Activated CD4-positive, alpha-beta memory T cell treated with anti-CD3 and anti-CD28 coated beads, Interleukin-2, amount 10 ng/mL, durations not matched to agents 7 days and 5 days (primary cell): Measurements from ENCODE around the gene SUFU. TPM values are rescaled to one million over a fixed set of nuclear protein-coding genes. Genes with fewer than 3 reads are reported as not detected.
"Not testable (repeated sequence)": the region's sequence is repeated elsewhere in the genome, so short reads cannot be mapped to it uniquely, and the experiment has no call there.

Experiments used
- CTCF ChIA-PET: fragments of 350-600 bp; sonication (Branson Sonifier 250); formaldehyde crosslinking; loops from one replicate; lab custom pipeline; 2021; ENCODE audit warnings: antibody characterized with exemption, inconsistent platforms; lab: Charles Lee
- POLR2A ChIA-PET: fragments of 350-600 bp; sonication (Branson Sonifier 250); formaldehyde crosslinking; loops from one replicate; lab custom pipeline; 2021; ENCODE audit warnings: antibody characterized with exemption; lab: Charles Lee
- DNase-seq: peaks from one replicate; pipeline ENCODE4 v3.0.0-alpha.2; 2020
- H3K27ac Mint-ChIP-seq: one replicate; pipeline ENCODE4 v1.8.0; 2021; ENCODE audit warnings: mild to moderate bottlenecking, mixed read lengths
- H3K27me3 Mint-ChIP-seq: one replicate; pipeline ENCODE4 v1.8.0; 2021; ENCODE audit warnings: mixed read lengths
- H3K36me3 Mint-ChIP-seq: one replicate; pipeline ENCODE4 v1.8.0; 2021; ENCODE audit warnings: low read depth, mixed read lengths
- H3K4me1 Mint-ChIP-seq: one replicate; pipeline ENCODE4 v1.8.0; 2021; ENCODE audit warnings: mixed read lengths
- H3K4me3 Mint-ChIP-seq: one replicate; pipeline ENCODE4 v1.8.0; 2021; ENCODE audit warnings: mild to moderate bottlenecking, mixed read lengths
- H3K9me3 Mint-ChIP-seq: one replicate; pipeline ENCODE4 v1.8.0; 2021; ENCODE audit warnings: mixed read lengths
- total RNA-seq, 2 experiments: library from RNA; stranded (reverse); gene quantifications; one replicate each; pipeline ENCODE4 v1.2.3, GENCODE V29; 2021

Gene SUFU
- total RNA-seq, 2 experiments from 2014 or later = 18.0 to 19.6 TPM

DNA sequence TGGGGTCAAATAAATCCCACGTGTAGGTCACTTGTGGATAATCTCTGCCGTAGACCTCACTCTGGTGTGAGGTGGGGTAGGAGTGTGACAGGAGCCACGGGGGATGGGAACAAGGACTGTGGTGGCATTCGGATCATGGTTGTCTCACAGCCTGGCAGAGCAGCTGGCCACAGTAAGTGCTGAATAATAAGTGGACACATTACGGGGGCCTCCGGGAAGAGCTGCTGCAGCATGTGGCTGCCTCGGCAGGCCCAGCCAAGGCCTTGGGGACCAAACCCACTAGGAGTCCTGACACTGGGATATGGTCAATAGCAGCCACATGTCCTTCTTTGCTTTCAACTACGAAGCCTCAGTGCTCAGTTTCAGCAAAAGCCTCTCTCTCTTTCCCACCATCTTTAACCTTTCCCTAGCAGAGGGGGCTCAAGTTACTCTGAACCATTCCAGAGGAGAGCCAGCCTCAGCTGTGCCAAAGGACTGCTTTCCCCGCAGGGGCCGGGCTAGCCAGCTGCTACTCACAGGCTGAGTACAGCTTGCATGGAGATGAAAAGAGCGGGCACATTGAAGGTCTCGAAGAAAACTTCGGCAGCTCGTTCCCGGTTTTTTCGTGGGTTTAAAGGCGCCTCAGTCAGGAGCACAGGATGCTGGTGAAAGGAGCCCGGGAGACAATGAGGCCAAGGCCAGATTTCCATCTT is 18.5 kb upstream of the SUFU start:
- no peak for DNase-seq
- Mint-ChIP-seq H3K4me1 (no peaks in the 10 kb centered on the region), H3K27me3 (no peaks in the 10 kb centered on the region), H3K9me3 (no peaks in the 10 kb centered on the region), H3K27ac (no peak overlapping the region), H3K4me3 (no peak overlapping the region), H3K36me3 (peaks cover 77% of the 10 kb centered on the region)
- ChIA-PET POLR2A (no interaction called here), CTCF (interaction anchor here (1.0 to 1.2 kb wide), 2 partner anchors 94 to 99 kb away, joined by 3 read pairs; no protein-coding TSS in a partner anchor)

DNA sequence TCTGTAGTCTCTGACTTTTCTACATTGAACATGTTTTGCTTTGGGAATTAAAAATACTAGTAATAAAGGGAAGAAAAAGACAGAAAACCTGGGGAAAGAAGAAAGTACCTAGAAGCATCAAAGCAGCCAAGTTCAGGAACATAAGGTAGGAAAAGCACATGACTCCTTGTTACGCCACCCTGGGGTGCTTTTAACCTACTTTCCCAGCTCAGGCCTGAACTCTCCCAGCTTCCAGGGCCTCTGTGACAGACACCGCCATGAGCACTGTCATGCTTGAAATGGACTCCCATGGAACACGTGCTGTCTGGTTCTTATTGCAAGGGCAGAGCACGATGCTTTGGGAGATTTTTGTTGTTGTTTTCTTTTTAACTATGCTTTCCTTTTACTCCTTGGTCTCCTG is 12.6 kb upstream of the SUFU start:
- Mint-ChIP-seq H3K36me3 (peaks cover 38% of the 10 kb centered on the region), H3K4me3 (no peak overlapping the region), H3K9me3 (no peaks in the 10 kb centered on the region), H3K4me1 (peaks cover 18% of the 10 kb centered on the region), H3K27ac (no peak overlapping the region), H3K27me3 (no peaks in the 10 kb centered on the region)
- DNase-seq = no peak
- ChIA-PET CTCF (interaction anchor here (0.7 to 1.4 kb wide), 2 partner anchors 11 to 13 kb away, joined by 4 to 5 read pairs; partner anchors contain the start of genes ACTR1A and SUFU), POLR2A (no interaction called here)

DNA sequence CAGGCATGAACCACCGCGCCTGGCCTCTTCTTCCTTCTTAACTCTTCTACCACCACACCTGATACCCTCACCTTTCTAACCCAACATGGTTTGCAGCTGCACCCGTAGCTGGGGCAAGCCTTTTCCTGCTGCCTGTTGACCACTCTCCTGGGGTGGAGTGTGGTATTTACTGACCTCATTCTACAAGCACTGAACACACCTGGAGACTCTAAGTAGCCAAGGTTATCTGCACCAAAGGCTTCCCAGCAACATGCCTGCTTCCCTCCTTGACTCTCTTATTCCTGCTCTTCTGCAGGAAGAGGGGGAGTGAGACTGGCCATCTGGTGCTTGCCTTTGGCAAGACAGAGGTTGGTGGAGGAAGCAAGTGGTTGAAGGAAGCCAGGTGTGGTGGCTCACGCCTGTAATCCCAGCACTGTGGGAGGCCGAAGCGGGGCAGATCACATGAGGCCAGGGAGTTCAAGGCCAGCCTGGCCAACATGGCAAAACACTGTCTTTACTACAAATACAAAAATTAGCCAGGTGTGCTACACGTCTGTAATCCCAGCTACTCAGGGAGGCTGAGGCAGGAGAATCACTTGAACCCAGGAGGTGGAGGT is 11.3 kb upstream of the SUFU start:
- ChIA-PET CTCF (interaction anchor here (0.8 kb wide), 1 partner anchor 91 kb away, joined by 4 read pairs; no protein-coding TSS in a partner anchor), POLR2A (no interaction called here)
- Mint-ChIP-seq H3K27ac (no peak overlapping the region), H3K36me3 (peaks cover 32% of the 10 kb centered on the region), H3K9me3 (no peaks in the 10 kb centered on the region), H3K4me1 (peaks cover 18% of the 10 kb centered on the region), H3K4me3 (no peak overlapping the region), H3K27me3 (no peaks in the 10 kb centered on the region)
- DNase-seq = no peak

DNA sequence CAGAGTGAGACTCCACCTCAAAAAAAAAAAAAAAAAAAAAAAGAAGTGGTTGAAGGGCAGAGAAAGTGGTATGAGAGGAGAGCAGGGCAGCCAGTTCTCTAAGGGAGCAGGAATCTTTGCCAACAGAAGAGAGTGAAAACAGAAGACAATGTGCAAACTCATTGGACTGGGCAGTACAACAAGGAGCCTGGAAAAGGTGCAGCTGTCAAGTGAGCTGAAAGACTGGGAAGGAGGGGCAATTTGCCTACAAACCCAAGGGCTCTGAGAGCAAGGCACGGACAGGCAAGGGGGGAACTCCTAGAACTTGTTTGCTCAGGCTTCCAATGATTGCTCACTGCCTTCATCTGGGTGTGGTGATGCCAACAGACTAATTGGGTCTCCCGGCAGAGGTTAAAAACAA is 10.8 kb upstream of the SUFU start:
- CTCF ChIA-PET = interaction anchor here (0.8 kb wide), 1 partner anchor 91 kb away, joined by 4 read pairs; no protein-coding TSS in a partner anchor
- POLR2A ChIA-PET = no interaction called here
- no peak for DNase-seq
- Mint-ChIP-seq H3K4me3 (no peak overlapping the region), H3K9me3 (no peaks in the 10 kb centered on the region), H3K4me1 (peaks cover 19% of the 10 kb centered on the region), H3K27ac (no peak overlapping the region), H3K27me3 (no peaks in the 10 kb centered on the region), H3K36me3 (peaks cover 29% of the 10 kb centered on the region)

DNA sequence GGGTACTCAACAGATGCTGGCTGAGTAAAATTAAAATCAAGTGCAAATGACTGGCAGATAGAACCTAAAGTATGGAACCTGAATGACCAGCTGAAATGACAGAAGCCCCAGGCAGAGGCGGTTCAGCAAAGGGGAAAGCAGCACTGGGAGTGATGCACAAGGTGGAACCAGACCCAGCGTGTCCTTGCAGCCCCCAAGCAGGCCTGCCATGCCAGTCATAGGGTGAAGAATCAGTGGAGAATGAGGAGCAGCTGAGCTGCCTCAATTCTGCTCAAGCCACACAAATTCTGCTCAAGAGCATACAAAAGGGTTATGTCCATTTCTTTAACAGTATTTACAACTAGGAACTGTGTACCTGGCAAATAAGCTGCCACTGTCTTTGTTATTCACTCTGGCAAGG is 10.0 kb upstream of the SUFU start:
- no peak overlapping the region for H3K27ac Mint-ChIP-seq
- no peaks in the 10 kb centered on the region for H3K27me3 Mint-ChIP-seq
- DNase-seq = no peak
- POLR2A ChIA-PET = no interaction called here
- peaks cover 21% of the 10 kb centered on the region for H3K4me1 Mint-ChIP-seq
- peaks cover 26% of the 10 kb centered on the region for H3K36me3 Mint-ChIP-seq
- CTCF ChIA-PET = no interaction called here
- no peaks in the 10 kb centered on the region for H3K9me3 Mint-ChIP-seq
- no peak overlapping the region for H3K4me3 Mint-ChIP-seq

DNA sequence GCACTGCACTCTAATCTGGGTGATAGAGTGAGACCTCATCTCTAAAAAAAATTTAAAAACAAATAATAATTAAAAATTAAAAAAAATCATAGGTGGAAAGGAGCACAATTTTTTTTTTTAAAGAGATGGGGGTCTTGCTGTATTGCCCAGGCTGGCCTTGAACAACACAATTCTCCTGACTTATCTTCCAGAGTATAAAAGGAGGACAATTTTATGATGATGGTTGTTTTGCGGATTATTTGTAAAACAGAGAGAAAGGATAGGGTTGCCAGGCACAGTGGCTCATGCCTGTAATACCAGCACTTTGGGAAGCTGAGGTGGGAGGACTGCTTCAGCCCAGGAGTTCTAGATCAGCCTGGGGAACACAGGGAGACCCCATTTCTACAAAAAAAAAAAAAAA is 6.2 kb upstream of the SUFU start:
- H3K27me3 Mint-ChIP-seq = no peaks in the 10 kb centered on the region
- H3K4me1 Mint-ChIP-seq = peaks cover 31% of the 10 kb centered on the region
- H3K27ac Mint-ChIP-seq = no peak overlapping the region
- H3K9me3 Mint-ChIP-seq = no peaks in the 10 kb centered on the region
- H3K4me3 Mint-ChIP-seq = no peak overlapping the region
- POLR2A ChIA-PET = interaction anchor here (0.6 to 1.3 kb wide), 3 partner anchors 10 to 77 kb away, joined by 3 read pairs; partner anchors contain the start of gene FBXL15
- CTCF ChIA-PET = interaction anchor here (1.6 kb wide), 1 partner anchor 86 kb away, joined by 9 read pairs; no protein-coding TSS in a partner anchor
- peaks cover 21% of the 10 kb centered on the region for H3K36me3 Mint-ChIP-seq
- no peak for DNase-seq

DNA sequence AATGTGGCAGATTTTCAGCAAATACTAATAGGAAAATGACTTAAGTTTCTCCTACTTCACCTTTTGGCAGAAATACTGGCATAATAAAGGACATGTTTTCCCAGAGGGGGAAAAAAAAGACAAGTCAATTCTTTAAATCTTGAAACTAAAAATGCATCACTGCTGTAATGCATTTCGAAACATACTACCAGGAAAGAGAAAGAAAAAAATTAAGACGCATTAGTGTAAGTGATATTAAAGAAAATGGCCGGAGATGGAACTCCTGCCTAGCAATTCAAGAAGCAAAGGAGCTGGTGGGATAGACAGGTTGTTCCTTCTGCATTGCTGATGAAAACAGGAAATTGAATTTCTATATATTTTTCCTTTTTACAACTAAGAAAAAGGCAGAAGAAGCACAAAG is 4.4 kb upstream of the SUFU start:
- Mint-ChIP-seq H3K4me1 (peaks cover 18% of the 10 kb centered on the region), H3K36me3 (peaks cover 14% of the 10 kb centered on the region), H3K27me3 (no peaks in the 10 kb centered on the region), H3K9me3 (no peaks in the 10 kb centered on the region), H3K4me3 (no peak overlapping the region), H3K27ac (no peak overlapping the region)
- POLR2A ChIA-PET = interaction anchor here (0.9 kb wide), 1 partner anchor 47 kb away, joined by 4 read pairs; no protein-coding TSS in a partner anchor
- no peak for DNase-seq
- CTCF ChIA-PET = interaction anchor here (1.6 kb wide), 1 partner anchor 84 kb away, joined by 9 read pairs; no protein-coding TSS in a partner anchor

DNA sequence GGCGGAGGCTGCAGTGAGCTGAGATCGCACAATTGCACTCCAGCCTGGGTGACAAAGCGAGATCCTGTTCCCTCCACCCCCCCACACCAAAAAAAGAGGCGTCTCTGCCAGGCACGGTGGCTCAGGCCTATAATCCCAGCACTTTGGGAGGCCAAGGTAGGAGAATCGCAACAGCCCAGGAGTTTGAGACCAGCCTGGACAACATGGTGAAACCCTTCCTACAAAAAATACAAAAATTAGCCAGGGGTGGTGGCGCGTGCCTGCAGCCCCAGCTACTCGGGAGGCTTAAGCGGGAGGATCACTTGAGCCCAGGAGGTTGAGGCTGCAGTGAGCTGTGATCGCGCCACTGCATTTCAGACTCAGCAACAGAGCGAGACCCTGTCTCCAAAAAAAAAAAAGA is 3.1 kb upstream of the SUFU start:
- H3K9me3 Mint-ChIP-seq, H3K27me3 Mint-ChIP-seq: not testable (repeated sequence)
- POLR2A ChIA-PET = interaction anchor here (1.0 to 5.5 kb wide), 4 partner anchors 22 to 145 kb away, joined by 3 to 32 read pairs (median 12); partner anchors contain the start of genes C10orf95 and TRIM8

DNA sequence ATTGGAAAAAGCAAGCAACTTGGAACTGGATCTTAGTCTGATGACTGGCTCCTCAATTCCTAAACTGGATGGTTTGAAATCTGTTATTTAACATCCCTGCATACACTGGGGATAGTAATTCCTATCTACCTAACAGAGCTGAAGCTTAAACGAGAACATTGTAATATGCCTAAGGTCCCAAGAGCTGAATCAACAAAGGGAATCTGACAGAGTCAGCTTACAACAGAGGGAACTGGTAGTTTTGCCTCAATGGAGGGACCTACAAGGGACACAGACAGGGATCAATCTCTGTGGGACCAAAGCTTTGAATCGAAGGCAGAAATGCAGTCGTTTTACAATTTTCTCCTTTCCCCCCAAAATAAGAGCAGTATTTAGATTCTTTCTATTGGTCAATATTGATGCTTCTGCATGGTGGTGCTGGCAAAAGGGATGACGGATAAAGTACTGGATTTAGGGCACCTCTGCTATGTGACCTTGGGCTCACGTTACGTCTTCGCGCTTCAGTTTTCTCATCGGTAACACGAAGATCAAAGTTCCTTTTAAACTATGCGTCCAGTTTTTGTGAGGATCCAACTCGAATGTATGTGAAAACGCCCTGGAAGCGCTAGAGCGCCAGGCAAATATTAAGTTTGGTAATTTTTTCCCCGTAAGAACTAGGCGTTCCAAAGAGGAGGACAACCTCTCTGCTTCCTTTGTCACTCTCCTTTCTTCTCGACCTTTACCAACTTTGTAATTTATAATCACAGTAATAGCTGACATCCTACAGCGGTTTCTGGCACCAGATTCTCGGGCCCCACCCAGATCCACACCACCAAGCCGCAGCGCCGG is 2.4 kb upstream of the SUFU start:
- H3K4me1 Mint-ChIP-seq = peaks cover 33% of the 10 kb centered on the region
- POLR2A ChIA-PET = interaction anchor here (1.0 to 5.5 kb wide), 7 partner anchors 10 to 243 kb away, joined by 3 to 32 read pairs (median 5); partner anchors contain the start of genes C10orf95, TRIM8 and WBP1L
- CTCF ChIA-PET = interaction anchor here (0.5 to 8.7 kb wide), 7 partner anchors 22 to 216 kb away, joined by 3 to 120 read pairs (median 3); no protein-coding TSS in a partner anchor
- no peak for DNase-seq
- H3K36me3 Mint-ChIP-seq = peaks cover 28% of the 10 kb centered on the region
- no peak overlapping the region for H3K4me3 Mint-ChIP-seq
- no peak overlapping the region for H3K27ac Mint-ChIP-seq
- H3K27me3 Mint-ChIP-seq = no peaks in the 10 kb centered on the region
- H3K9me3 Mint-ChIP-seq = no peaks in the 10 kb centered on the region

More for the DNA sequence above, 3.1 kb upstream of the SUFU start:
- H3K4me1 Mint-ChIP-seq = peaks cover 30% of the 10 kb centered on the region
- not testable (repeated sequence) for H3K27ac Mint-ChIP-seq, DNase-seq, H3K4me3 Mint-ChIP-seq
- peaks cover 23% of the 10 kb centered on the region for H3K36me3 Mint-ChIP-seq
- CTCF ChIA-PET = interaction anchor here (0.6 to 8.7 kb wide), 5 partner anchors 82 to 215 kb away, joined by 3 to 120 read pairs (median 3); no protein-coding TSS in a partner anchor

DNA sequence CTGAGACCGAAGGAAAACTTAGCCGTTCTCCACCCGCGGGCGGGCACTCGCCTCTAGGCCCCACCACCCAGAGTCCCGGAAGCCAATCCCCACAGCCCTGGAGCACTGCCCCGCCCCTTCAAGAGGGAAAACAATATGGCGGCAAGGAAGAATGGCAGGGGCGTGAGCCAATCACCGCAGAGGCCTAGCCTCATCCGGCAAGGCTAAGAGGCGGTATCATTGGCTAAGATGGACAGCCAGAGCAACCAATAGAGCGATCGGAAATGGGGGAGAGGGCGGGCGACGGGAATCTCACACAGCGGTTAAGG is 1.8 kb upstream of the SUFU start:
- no peak overlapping the region for H3K27ac Mint-ChIP-seq
- H3K27me3 Mint-ChIP-seq = no peaks in the 10 kb centered on the region
- H3K9me3 Mint-ChIP-seq = no peaks in the 10 kb centered on the region
- peak; percentile 99 for DNase-seq
- CTCF ChIA-PET = interaction anchor here (0.5 to 8.7 kb wide), 15 partner anchors 10 to 434 kb away, joined by 3 to 120 read pairs (median 5); partner anchors contain the start of genes C10orf95, CUEDC2, FBXL15 and TRIM8
- no peak overlapping the region for H3K4me3 Mint-ChIP-seq
- peaks cover 38% of the 10 kb centered on the region for H3K4me1 Mint-ChIP-seq
- peaks cover 33% of the 10 kb centered on the region for H3K36me3 Mint-ChIP-seq
- POLR2A ChIA-PET = interaction anchor here (0.6 to 5.5 kb wide), 7 partner anchors 10 to 242 kb away, joined by 3 to 32 read pairs (median 7); partner anchors contain the start of genes C10orf95, CUEDC2, NFKB2 and TRIM8

DNA sequence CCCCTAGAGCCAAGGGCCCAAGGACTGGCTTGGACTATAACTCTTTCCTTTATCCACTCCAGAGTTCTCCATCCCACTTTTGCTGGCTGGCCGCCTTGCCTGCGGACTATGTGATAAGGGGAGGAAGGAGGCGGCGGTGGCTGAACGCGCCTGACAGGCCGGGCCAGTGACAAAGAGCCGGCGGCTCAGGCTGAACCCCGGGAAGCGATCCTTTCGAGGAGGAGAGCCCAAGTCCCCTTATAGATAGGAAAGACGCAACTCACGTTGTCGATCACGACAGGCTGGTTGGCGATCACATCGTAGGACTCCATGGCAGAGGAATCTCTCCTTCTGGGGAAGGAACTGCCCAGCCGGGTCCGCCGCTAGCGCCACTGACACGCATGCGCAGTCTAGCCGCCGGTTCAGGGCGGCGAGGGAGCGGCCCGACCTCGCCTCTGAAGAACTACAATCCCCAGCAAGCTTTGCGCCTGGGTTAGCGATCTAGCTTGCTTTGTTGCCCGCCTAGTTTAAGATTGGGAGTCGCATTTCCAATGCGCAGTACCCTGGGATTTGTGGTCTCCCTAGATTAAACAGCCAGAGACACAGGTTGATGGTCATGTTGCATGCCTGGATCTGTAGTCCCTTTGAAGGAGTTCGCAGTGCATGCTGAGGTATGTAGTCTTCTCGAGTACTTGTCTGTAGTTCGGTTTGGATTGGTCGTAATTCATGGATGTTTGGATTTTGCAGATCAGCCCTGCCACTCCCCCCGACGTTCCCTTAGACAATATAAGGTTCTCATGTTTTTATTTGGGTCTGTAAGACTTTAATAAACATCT is 1.2 kb upstream of the SUFU start, which contains the start of gene ACTR1A:
Gene ACTR1A (minus strand): TSS at position 376 of the 815 bp plus-strand sequence. CDS start 65 bp downstream, at position 311.
- no peak within 1 kb of the TSS for H3K27ac Mint-ChIP-seq
- POLR2A ChIA-PET = interaction anchor here (0.6 to 5.5 kb wide), 12 partner anchors 9 to 552 kb away, joined by 3 to 32 read pairs (median 4); partner anchors contain the start of genes C10orf95, CUEDC2, FBXL15 and GBF1
- H3K36me3 Mint-ChIP-seq = peaks cover 37% of the 10 kb centered on the region
- H3K4me3 Mint-ChIP-seq = no peak within 1 kb of the TSS
- peaks cover 40% of the 10 kb centered on the region for H3K4me1 Mint-ChIP-seq
- H3K27me3 Mint-ChIP-seq = no peaks in the 10 kb centered on the region
- H3K9me3 Mint-ChIP-seq = no peaks in the 10 kb centered on the region
- CTCF ChIA-PET = interaction anchor here (0.5 to 8.7 kb wide), 23 partner anchors 9 to 433 kb away, joined by 3 to 120 read pairs (median 5); partner anchors contain the start of genes C10orf95, CUEDC2, FBXL15 and GBF1
- peak; percentile 96 for DNase-seq
